HG02938 (cell line): Measurements from ENCODE around the gene GALNTL6.
"Not testable (repeated sequence)": the region's sequence is repeated elsewhere in the genome, so short reads cannot be mapped to it uniquely, and the experiment has no call there.

Experiments used
- ATAC-seq: cut with Tn5 transposase; IDR thresholded peaks from one replicate; pipeline ENCODE4 v1.9.1; 2021; ENCODE audit warnings: mild to moderate bottlenecking, moderate library complexity; ENCODE audit not compliant: unreplicated experiment

The GALNTL6 gene

GRCh38 chr4:172898715-172899114 is 1085.5 kb downstream of the GALNTL6 start:
- ATAC-seq: no peak

- ATAC-seq: no peak
Observed at GRCh38 chr4:172899861-172900260, 1086.7 kb downstream of the GALNTL6 start.

- no peak for ATAC-seq
Observed at GRCh38 chr4:172900900-172901299, 1087.7 kb downstream of the GALNTL6 start.

GRCh38 chr4:172912468-172912867 is 1099.3 kb downstream of the GALNTL6 start:
- not testable (repeated sequence) for ATAC-seq

GRCh38 chr4:172917403-172917802 is 1104.2 kb downstream of the GALNTL6 start:
- not testable (repeated sequence) for ATAC-seq

- ATAC-seq: no peak
Observed at GRCh38 chr4:172919269-172919668, 1106.1 kb downstream of the GALNTL6 start.

GRCh38 chr4:172927096-172927814 is 1114.1 kb downstream of the GALNTL6 start:
- no peak for ATAC-seq

- no peak for ATAC-seq
Observed at GRCh38 chr4:172928347-172928746, 1115.1 kb downstream of the GALNTL6 start.

GRCh38 chr4:172938072-172938829 is 1125.0 kb downstream of the GALNTL6 start:
- ATAC-seq: no peak

- ATAC-seq: no peak
Observed at GRCh38 chr4:172938870-172939269, 1125.7 kb downstream of the GALNTL6 start.

GRCh38 chr4:172942840-172943239 is 1129.6 kb downstream of the GALNTL6 start:
- no peak for ATAC-seq

GRCh38 chr4:172945611-172946010 is 1132.4 kb downstream of the GALNTL6 start:
- ATAC-seq: no peak

GRCh38 chr4:172946503-172946902 is 1133.3 kb downstream of the GALNTL6 start:
- ATAC-seq: no peak

- no peak for ATAC-seq
Observed at GRCh38 chr4:172947594-172947993, 1134.4 kb downstream of the GALNTL6 start.

GRCh38 chr4:172950990-172951389 is 1137.8 kb downstream of the GALNTL6 start:
- ATAC-seq: no peak

- no peak for ATAC-seq
Observed at GRCh38 chr4:172951679-172952451, 1138.7 kb downstream of the GALNTL6 start.

- no peak for ATAC-seq
Observed at GRCh38 chr4:172953896-172954568, 1140.8 kb downstream of the GALNTL6 start.

GRCh38 chr4:172956340-172956739 is 1143.1 kb downstream of the GALNTL6 start:
- not testable (repeated sequence) for ATAC-seq

- ATAC-seq: no peak
Observed at GRCh38 chr4:172957216-172957615, 1144.0 kb downstream of the GALNTL6 start.

GRCh38 chr4:172962564-172963353 is 1149.6 kb downstream of the GALNTL6 start:
- no peak for ATAC-seq
